ENCODE results near the gene KLHDC4.

DNA sequence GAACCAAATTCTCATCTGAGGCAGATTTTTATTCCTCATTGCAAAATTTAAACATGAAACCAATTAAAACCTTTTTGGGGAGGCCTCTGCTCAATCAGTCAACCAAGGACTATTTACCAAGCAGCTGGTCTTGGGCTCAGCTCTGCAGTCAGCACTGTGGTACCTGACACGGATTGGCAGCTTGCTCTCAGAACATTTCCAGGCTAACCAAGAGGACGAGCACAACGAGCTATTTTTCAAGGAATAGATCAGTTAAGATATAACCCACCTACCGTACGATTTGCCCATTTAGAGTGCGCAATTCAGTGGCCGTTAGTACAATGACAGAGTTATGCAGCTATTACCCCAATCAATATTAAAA is 26.4 kb upstream of the KLHDC4 start:
- TF ChIP-seq, protein P1, sequence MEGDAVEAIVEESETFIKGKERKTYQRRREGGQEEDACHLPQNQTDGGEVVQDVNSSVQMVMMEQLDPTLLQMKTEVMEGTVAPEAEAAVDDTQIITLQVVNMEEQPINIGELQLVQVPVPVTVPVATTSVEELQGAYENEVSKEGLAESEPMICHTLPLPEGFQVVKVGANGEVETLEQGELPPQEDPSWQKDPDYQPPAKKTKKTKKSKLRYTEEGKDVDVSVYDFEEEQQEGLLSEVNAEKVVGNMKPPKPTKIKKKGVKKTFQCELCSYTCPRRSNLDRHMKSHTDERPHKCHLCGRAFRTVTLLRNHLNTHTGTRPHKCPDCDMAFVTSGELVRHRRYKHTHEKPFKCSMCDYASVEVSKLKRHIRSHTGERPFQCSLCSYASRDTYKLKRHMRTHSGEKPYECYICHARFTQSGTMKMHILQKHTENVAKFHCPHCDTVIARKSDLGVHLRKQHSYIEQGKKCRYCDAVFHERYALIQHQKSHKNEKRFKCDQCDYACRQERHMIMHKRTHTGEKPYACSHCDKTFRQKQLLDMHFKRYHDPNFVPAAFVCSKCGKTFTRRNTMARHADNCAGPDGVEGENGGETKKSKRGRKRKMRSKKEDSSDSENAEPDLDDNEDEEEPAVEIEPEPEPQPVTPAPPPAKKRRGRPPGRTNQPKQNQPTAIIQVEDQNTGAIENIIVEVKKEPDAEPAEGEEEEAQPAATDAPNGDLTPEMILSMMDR (IDR thresholded peaks at IDR 0.05) = no peak
- TF ChIP-seq POLR2AphosphoS5 (IDR thresholded peaks at IDR 0.05; ENCODE audit: low read depth, low read length) (no peak), TCF7L2 (IDR thresholded peaks at IDR 0.05; ENCODE audit: low read depth, low read length) (no peak)
- TF ChIP-seq, protein P2, sequence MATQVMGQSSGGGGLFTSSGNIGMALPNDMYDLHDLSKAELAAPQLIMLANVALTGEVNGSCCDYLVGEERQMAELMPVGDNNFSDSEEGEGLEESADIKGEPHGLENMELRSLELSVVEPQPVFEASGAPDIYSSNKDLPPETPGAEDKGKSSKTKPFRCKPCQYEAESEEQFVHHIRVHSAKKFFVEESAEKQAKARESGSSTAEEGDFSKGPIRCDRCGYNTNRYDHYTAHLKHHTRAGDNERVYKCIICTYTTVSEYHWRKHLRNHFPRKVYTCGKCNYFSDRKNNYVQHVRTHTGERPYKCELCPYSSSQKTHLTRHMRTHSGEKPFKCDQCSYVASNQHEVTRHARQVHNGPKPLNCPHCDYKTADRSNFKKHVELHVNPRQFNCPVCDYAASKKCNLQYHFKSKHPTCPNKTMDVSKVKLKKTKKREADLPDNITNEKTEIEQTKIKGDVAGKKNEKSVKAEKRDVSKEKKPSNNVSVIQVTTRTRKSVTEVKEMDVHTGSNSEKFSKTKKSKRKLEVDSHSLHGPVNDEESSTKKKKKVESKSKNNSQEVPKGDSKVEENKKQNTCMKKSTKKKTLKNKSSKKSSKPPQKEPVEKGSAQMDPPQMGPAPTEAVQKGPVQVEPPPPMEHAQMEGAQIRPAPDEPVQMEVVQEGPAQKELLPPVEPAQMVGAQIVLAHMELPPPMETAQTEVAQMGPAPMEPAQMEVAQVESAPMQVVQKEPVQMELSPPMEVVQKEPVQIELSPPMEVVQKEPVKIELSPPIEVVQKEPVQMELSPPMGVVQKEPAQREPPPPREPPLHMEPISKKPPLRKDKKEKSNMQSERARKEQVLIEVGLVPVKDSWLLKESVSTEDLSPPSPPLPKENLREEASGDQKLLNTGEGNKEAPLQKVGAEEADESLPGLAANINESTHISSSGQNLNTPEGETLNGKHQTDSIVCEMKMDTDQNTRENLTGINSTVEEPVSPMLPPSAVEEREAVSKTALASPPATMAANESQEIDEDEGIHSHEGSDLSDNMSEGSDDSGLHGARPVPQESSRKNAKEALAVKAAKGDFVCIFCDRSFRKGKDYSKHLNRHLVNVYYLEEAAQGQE (IDR thresholded peaks at IDR 0.05; ENCODE audit: insufficient read depth in 1 of 2, low read depth in 2 of 2, low read length in 1 of 2) = no peak
